Thyroid gland (tissue), 4 donors: ENCODE results near the gene PHPT1. TPM values are rescaled to one million over a fixed set of nuclear protein-coding genes. Genes with fewer than 3 reads are reported as not detected.
"Not testable (repeated sequence)": the region's sequence is repeated elsewhere in the genome, so short reads cannot be mapped to it uniquely, and the experiment has no call there.

Source experiments
- DNase-seq, 2 donors: peaks; one replicate each; pipeline ENCODE4 v3.0.0-alpha.2; 2019
- H3K27ac ChIP-seq, 3 donors: fragments of 200-600 bp; sonication (generic); 1 replicate in 2 of 3; 2 replicates in 1 of 3; pipeline ENCODE4 v1.5.1; 2016 to 2019; ENCODE audit warnings: mild to moderate bottlenecking in 1 of 3, moderate library complexity in 1 of 3
- H3K27me3 ChIP-seq: fragments of 200-600 bp; sonication (generic); one replicate; pipeline ENCODE4 v1.5.1; 2019
- H3K36me3 ChIP-seq, 2 donors: fragments of 200-600 bp; sonication (generic); one replicate each; pipeline ENCODE4 v1.5.1; 2016 to 2019
- H3K4me1 ChIP-seq, 2 donors: fragments of 200-600 bp; sonication (generic); one replicate each; pipeline ENCODE4 v1.5.1; 2017 to 2019
- H3K4me3 ChIP-seq, 3 donors: fragments of 200-600 bp; sonication (generic); replicated peaks in 1 of 3; 1 replicate in 2 of 3; 2 replicates in 1 of 3; pipeline ENCODE4 v1.5.1; 2016; ENCODE audit warnings: mild to moderate bottlenecking in 1 of 3
- H3K9me3 ChIP-seq: fragments of 200-600 bp; sonication (generic); one replicate; pipeline ENCODE4 v1.5.1; 2017
- POLR2A ChIP-seq, 2 donors: fragments of 450-650 bp; IDR thresholded peaks; one replicate each; pipeline ENCODE4 v1.6.1; 2017; ENCODE audit warnings: antibody characterized with exemption in 2 of 2, mild to moderate bottlenecking in 2 of 2, moderate library complexity in 1 of 2
- WGBS, 2 donors: methylation state at CpG; one replicate each; pipeline ENCODE4 v1.1.5; 2017; 5-methylcytosine and 5-hydroxymethylcytosine counted together
- intact Hi-C: fragments of 100-400 bp; cut with DNase I; formaldehyde crosslinking; loops from one replicate; pipeline ENCODE4 v1.15.1; 2023
- total RNA-seq, 4 donors: library from RNA; depleted of rRNA; stranded (reverse); fragments of >200 nt; gene quantifications; one replicate each; pipeline ENCODE4 v1.2.3, GENCODE V29; 2016
- TF ChIP-seq, protein P1 (sequence below), 6 experiments: fragments of 200-600 bp in 3 of 6; fragments of 450-650 bp in 3 of 6; sonication (generic) in 3 of 6; IDR thresholded peaks; one replicate each; pipeline ENCODE4 v1.5.1; 2016 to 2019; ENCODE audit warnings: antibody characterized with exemption in 6 of 6, mild to moderate bottlenecking in 2 of 6, inconsistent platforms in 1 of 6, moderate library complexity in 1 of 6

The PHPT1 gene
- total RNA-seq, 4 donors from 2014 or later = 79.4 to 174 (median 115) TPM

DNA sequence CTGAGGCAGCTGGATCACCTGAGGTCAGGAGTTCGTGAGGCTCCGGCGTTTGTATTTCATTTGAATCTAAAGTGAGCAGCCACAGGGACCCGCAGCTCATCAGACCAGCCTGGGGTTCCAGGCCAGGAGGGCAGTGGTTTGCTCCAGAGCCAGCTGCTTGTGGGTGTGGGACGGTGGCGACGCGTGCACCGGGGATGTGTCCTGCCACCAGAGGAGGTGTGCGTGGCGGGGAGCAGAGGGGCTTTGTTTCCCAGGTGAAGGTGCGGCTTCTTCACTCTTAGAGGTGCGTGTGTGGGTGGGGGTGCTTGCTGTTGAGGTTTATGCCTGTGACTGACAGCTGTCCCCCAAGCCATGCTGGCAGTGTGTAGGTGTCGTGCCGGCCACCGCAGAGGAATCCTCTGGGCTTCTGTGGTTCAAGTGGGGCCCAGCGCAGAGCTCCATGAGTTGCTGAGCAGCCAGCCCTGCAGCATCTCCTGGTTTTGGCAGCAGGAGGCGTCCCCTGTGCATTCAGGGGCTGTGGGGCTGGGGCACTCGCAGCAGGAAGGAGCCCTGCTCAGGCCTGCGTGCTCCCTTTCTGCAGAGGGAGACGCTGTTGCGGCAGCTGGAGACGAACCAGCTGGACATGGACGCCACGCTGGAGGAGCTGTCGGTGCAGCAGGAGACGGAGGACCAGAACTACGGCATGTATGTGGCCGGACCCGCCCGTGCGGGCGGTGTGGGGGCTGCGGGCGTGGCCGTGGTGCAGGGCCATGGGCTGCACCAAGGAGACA lies 13.9 kb upstream of the PHPT1 start:
- H3K36me3 ChIP-seq = peaks cover 19 to 31% of the 10 kb centered on the region in 2 donors

DNA sequence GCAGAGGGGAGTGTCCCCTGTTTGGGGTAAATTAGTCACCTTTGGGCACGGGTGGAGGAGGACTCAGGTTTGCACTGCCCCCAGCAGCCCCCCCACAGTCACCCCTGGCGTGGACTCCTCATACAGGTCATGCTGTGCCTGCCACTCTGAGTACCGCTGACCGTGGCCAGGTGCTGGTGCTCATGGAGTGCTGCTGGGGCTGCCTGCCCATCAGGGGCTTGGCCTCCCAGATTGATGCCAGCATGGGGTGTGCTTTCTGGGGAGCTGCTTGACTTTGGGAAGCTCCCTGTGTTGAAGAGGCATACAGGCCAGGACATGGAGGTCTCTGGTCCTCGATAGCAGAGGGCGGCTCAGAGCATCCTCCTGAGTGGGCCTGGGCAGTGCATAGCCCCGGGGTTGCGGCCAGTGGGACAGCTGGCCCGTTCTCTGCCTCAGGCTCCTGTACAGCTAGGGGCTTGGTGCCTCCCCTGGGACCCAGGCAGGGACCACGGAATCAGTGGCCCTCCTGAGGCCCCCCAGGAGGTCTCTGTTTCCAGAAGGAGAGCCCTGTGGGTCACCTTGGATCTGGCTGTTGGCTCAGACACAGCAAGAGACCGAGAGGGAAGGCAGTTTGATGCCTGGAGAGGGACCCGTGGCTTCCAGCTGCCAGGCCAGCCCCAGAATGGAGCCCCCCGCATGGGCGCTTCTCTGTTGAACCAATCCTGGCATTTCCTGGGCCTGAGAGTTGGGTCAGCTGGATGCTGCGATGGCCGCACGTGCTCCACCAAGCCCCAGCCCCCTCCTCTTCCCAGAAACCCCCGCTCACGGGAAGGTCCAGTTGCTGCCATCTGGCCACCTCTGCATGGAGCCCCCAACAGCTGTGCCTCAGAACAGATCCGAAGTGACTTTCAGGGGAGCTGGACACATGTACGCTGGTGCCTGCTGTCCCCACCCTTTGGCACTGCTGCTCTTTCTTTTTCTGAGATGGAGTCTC lies 13.0 kb upstream of the PHPT1 start:
- H3K27me3 ChIP-seq = no peaks in the 10 kb centered on the region
- H3K27ac ChIP-seq = no peak overlapping the region
- no peak for DNase-seq
- peaks cover 4 to 5% of the 10 kb centered on the region in 2 donors for H3K4me1 ChIP-seq
- H3K9me3 ChIP-seq = no peaks in the 10 kb centered on the region
- TF ChIP-seq, protein P1, sequence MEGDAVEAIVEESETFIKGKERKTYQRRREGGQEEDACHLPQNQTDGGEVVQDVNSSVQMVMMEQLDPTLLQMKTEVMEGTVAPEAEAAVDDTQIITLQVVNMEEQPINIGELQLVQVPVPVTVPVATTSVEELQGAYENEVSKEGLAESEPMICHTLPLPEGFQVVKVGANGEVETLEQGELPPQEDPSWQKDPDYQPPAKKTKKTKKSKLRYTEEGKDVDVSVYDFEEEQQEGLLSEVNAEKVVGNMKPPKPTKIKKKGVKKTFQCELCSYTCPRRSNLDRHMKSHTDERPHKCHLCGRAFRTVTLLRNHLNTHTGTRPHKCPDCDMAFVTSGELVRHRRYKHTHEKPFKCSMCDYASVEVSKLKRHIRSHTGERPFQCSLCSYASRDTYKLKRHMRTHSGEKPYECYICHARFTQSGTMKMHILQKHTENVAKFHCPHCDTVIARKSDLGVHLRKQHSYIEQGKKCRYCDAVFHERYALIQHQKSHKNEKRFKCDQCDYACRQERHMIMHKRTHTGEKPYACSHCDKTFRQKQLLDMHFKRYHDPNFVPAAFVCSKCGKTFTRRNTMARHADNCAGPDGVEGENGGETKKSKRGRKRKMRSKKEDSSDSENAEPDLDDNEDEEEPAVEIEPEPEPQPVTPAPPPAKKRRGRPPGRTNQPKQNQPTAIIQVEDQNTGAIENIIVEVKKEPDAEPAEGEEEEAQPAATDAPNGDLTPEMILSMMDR (IDR thresholded peaks at IDR 0.05) = no peak
- no peak for TF ChIP-seq POLR2A (IDR thresholded peaks at IDR 0.05)
- intact Hi-C loops = no loop called here
- H3K36me3 ChIP-seq = peaks cover 14 to 23% of the 10 kb centered on the region in 2 donors
- no peak overlapping the region for H3K4me3 ChIP-seq
- WGBS, 2 donors = 94 to 97% methylated on average over 4 to 14 of the region's 21 CpGs

More for the DNA sequence above, 13.9 kb upstream of the PHPT1 start:
- no peak for TF ChIP-seq POLR2A (IDR thresholded peaks at IDR 0.05)
- TF ChIP-seq, protein P1 (IDR thresholded peaks at IDR 0.05) = no peak
- H3K4me3 ChIP-seq = no peak overlapping the region
- no peaks in the 10 kb centered on the region for H3K9me3 ChIP-seq
- intact Hi-C loops = no loop called here
- H3K4me1 ChIP-seq = no peaks in the 10 kb centered on the region
- 95 to 98% methylated on average over 31 to 33 of the region's 36 CpGs for WGBS, 2 donors
- DNase-seq = no peak
- no peaks in the 10 kb centered on the region for H3K27me3 ChIP-seq
- no peak overlapping the region for H3K27ac ChIP-seq

DNA sequence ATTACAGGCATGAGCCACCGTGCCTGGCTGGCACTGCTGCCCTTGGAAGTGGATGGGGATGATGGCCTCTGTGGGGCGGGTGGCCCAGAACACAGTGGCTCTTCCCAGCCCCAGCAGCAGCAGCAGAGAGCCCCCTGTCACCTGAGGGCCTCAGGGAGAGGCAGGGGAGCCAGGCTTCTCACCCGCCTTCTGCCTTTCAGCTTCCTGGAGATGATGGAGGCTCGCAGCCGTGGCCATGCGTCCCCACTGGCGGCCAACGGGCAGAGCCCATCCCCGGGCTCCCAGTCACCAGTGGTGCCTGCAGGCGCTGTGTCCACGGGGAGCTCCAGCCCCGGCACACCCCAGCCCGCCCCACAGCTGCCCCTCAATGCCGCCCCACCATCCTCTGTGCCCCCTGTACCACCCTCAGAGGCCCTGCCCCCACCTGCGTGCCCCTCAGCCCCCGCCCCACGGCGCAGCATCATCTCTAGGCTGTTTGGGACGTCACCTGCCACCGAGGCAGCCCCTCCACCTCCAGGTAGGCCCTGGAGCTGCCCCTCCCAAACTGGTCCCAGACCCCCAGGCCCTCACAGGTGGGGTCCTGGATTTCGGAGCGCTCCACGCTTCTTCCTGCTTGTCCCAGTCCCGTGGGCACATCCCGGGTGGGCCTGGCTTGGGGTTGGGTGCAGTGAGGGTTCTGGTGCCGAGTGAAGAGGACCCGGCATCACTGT lies 11.9 kb upstream of the PHPT1 start:
- no peak overlapping the region for H3K27ac ChIP-seq
- TF ChIP-seq POLR2A (IDR thresholded peaks at IDR 0.05) = no peak
- TF ChIP-seq, protein P1 (IDR thresholded peaks at IDR 0.05) = no peak
- peaks cover 7 to 16% of the 10 kb centered on the region in 2 donors for H3K36me3 ChIP-seq
- H3K9me3 ChIP-seq = no peaks in the 10 kb centered on the region
- WGBS, 2 donors = 82 to 91% methylated on average over 10 to 12 of the region's 27 CpGs
- peaks cover 15 to 16% of the 10 kb centered on the region in 2 donors for H3K4me1 ChIP-seq
- no peak overlapping the region for H3K4me3 ChIP-seq
- DNase-seq = no peak
- intact Hi-C loops = no loop called here
- H3K27me3 ChIP-seq = no peaks in the 10 kb centered on the region

DNA sequence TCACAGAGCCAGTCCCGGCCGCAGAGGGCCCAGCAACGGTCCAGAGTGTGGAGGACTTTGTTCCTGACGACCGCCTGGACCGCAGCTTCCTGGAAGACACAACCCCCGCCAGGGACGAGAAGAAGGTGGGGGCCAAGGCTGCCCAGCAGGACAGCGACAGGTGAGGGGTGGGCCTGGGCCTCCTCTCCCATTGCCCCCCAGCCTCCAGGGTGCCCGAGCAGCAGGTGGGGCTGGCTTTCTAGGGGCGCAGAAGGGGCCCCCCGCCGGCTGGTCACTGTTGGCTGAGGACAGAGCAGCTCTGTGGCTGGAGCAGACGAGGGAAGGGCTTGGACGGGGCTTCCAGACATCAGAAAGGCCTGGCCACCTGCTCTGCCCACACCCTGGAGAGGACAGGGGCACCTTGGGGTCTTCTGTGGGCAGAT lies 11.3 kb upstream of the PHPT1 start:
- Histone ChIP-seq H3K4me1 (peaks cover 20 to 22% of the 10 kb centered on the region in 2 donors), H3K36me3 (peaks cover 3 to 11% of the 10 kb centered on the region in 2 donors)
- H3K9me3 ChIP-seq, H3K27ac ChIP-seq, intact Hi-C loops, H3K27me3 ChIP-seq, DNase-seq, H3K4me3 ChIP-seq: not testable (repeated sequence)
- 84 to 100% methylated on average over 7 to 8 of the region's 15 CpGs for WGBS, 2 donors
